ENCODE results near the gene RNF217. TPM values are rescaled to one million over a fixed set of nuclear protein-coding genes. Genes with fewer than 3 reads are reported as not detected.
A peak's percentile ranks its signal among the peaks of the same experiment; 100 is the strongest.

The RNF217 gene
- total RNA-seq, 3 donors from 2014 or later, result 40.1 to 43.3 (median 41.0) TPM

DNA sequence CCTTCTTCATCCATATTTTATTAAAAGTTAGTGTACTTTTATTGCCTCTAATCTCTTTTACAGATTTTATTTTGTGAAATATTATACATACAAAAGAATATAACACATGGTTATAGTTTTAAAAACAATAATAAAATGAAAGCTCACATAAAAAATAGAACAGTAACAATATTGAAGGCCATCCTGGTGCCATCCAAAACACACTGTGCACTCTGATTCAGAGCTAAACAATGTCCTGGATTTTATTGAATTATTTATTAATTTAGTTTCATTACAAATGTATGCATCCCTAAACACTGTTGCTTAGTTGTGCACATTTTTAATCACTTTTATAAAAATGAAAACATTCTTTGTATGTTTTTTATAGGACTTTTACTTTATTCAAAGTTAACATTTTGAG lies 32.9 kb downstream of the RNF217 start:
- no peak for TF ChIP-seq POLR2A (IDR thresholded peaks at IDR 0.05)
- TF ChIP-seq POLR2AphosphoS5 (IDR thresholded peaks at IDR 0.05), result no peak
- H3K36me3 ChIP-seq, result peaks cover 2% of the 10 kb centered on the region
- intact Hi-C loops (cut with DNase I; ENCODE audit: low total_unique reads), result no loop called here
- H3K4me1 ChIP-seq, result no peaks in the 10 kb centered on the region
- H3K9me3 ChIP-seq, result no peaks in the 10 kb centered on the region
- H3K27me3 ChIP-seq, result no peaks in the 10 kb centered on the region
- DNase-seq (ENCODE audit: low spot score in 2 of 2), result no peak
- H3K4me3 ChIP-seq, result no peak overlapping the region
- no peak overlapping the region for H3K27ac ChIP-seq

GRCh38 chr6:124995645-124996325 lies 33.5 kb downstream of the RNF217 start:
- Histone ChIP-seq H3K4me1 (no peaks in the 10 kb centered on the region), H3K27ac (no peak overlapping the region), H3K27me3 (no peaks in the 10 kb centered on the region), H3K9me3 (no peaks in the 10 kb centered on the region), H3K4me3 (no peak overlapping the region), H3K36me3 (peaks cover 3% of the 10 kb centered on the region)
- no peak for DNase-seq (ENCODE audit: low spot score in 2 of 2)
- TF ChIP-seq, protein P1, sequence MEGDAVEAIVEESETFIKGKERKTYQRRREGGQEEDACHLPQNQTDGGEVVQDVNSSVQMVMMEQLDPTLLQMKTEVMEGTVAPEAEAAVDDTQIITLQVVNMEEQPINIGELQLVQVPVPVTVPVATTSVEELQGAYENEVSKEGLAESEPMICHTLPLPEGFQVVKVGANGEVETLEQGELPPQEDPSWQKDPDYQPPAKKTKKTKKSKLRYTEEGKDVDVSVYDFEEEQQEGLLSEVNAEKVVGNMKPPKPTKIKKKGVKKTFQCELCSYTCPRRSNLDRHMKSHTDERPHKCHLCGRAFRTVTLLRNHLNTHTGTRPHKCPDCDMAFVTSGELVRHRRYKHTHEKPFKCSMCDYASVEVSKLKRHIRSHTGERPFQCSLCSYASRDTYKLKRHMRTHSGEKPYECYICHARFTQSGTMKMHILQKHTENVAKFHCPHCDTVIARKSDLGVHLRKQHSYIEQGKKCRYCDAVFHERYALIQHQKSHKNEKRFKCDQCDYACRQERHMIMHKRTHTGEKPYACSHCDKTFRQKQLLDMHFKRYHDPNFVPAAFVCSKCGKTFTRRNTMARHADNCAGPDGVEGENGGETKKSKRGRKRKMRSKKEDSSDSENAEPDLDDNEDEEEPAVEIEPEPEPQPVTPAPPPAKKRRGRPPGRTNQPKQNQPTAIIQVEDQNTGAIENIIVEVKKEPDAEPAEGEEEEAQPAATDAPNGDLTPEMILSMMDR (IDR thresholded peaks at IDR 0.05), result no peak
- TF ChIP-seq POLR2AphosphoS5 (IDR thresholded peaks at IDR 0.05) (no peak), POLR2A (IDR thresholded peaks at IDR 0.05) (no peak)
- intact Hi-C loops (cut with DNase I; ENCODE audit: low total_unique reads), result no loop called here

DNA sequence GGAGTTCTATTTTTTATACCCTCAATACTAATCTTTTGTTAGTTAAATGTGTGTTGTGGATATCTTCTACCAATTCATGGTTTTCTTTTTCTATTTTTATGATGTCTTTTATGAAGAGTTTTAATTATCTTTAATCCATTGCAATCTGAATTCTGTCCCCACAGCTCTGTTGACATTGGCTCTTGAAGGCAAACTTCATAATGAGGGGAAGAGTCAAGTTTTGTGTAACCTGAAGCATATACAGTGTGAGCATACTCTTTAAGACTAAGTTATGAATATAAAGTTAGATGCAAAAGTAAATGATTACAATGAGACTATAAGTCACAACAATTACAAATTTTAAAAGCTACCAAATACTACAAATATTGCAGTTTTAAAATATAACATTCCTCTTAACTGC lies 34.2 kb downstream of the RNF217 start:
- no peak for DNase-seq (ENCODE audit: low spot score in 2 of 2)
- Histone ChIP-seq H3K9me3 (no peaks in the 10 kb centered on the region), H3K27ac (no peak overlapping the region), H3K4me3 (no peak overlapping the region), H3K4me1 (no peaks in the 10 kb centered on the region), H3K36me3 (peaks cover 3% of the 10 kb centered on the region), H3K27me3 (no peaks in the 10 kb centered on the region)
- intact Hi-C loops (cut with DNase I; ENCODE audit: low total_unique reads), result no loop called here
- TF ChIP-seq, protein P1 (IDR thresholded peaks at IDR 0.05), result no peak
- TF ChIP-seq POLR2AphosphoS5 (IDR thresholded peaks at IDR 0.05) (no peak), POLR2A (IDR thresholded peaks at IDR 0.05) (no peak)

DNA sequence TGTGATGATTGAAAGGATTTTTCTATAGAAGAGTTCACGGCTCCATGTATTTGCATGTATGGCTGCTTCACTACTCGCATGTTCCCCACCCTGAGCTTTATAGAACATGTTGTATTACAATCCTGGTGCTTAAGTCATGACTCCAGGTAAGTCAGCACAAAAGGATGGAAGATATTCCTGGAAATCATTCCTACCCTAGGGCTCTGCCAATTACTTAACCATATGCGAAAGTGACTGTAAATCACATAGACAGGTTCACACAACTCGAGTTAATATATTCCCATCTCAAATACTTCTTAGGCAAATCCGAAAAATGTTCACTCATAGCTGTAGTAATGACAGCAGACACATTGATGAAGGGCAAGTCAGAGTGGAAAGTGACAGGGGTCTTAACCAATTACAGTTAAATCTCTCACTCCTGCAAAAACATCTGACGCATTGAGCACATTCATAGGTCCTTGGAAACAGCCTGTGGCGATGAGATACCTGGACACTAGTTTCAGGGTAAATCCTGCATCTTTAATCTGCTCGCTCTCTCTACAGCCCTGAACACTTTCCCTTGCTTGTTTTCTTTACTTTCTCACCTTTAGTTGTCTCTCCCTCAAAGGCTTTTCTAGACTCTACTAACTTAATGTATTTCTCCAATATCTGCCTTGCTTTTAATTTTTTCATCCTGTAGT lies 35.1 kb downstream of the RNF217 start:
- DNase-seq (ENCODE audit: low spot score in 2 of 2), result no peak
- H3K27me3 ChIP-seq, result no peaks in the 10 kb centered on the region
- no peaks in the 10 kb centered on the region for H3K9me3 ChIP-seq
- peak overlapping the region in 1 of 2 donors; percentile 72 for H3K27ac ChIP-seq
- no peak overlapping the region for H3K4me3 ChIP-seq
- intact Hi-C loops (cut with DNase I; ENCODE audit: low total_unique reads), result no loop called here
- H3K36me3 ChIP-seq, result peaks cover 3% of the 10 kb centered on the region
- TF ChIP-seq POLR2AphosphoS5 (IDR thresholded peaks at IDR 0.05), result no peak
- TF ChIP-seq, protein P1 (IDR thresholded peaks at IDR 0.05), result no peak
- H3K4me1 ChIP-seq, result no peaks in the 10 kb centered on the region

- TF ChIP-seq POLR2A (IDR thresholded peaks at IDR 0.05) (no peak), POLR2AphosphoS5 (IDR thresholded peaks at IDR 0.05) (peak in 1 of 3 donors; percentile 38)
- TF ChIP-seq, protein P1 (IDR thresholded peaks at IDR 0.05), result no peak
- peaks cover 3% of the 10 kb centered on the region for H3K36me3 ChIP-seq
- intact Hi-C loops (cut with DNase I; ENCODE audit: low total_unique reads), result no loop called here
- no peaks in the 10 kb centered on the region for H3K4me1 ChIP-seq
- H3K9me3 ChIP-seq, result no peaks in the 10 kb centered on the region
- H3K27me3 ChIP-seq, result no peaks in the 10 kb centered on the region
- peak overlapping the region; percentile 45 to 72 for H3K27ac ChIP-seq
- peak in 1 of 2 donors; percentile 57 for DNase-seq (ENCODE audit: low spot score in 2 of 2)
- no peak overlapping the region for H3K4me3 ChIP-seq
These were observed 37.0 kb downstream of the RNF217 start for GRCh38 chr6:124999105-124999764.
